Right lobe of liver (tissue), 4 donors: Measurements from ENCODE around the gene GPC6.

ENCODE experiments used
- CTCF ChIP-seq, 4 donors: fragments of 200-600 bp in 3 of 4; fragments of 450-650 bp in 1 of 4; IDR thresholded peaks; one replicate each; pipeline versions ENCODE4 v1.5.1 to v1.8.0; 2016 to 2022; ENCODE audit warnings: antibody characterized with exemption in 4 of 4, mild to moderate bottlenecking in 2 of 4
- POLR2A ChIP-seq: fragments of 450-650 bp; IDR thresholded peaks from one replicate; pipeline ENCODE4 v1.6.1; 2017; ENCODE audit warnings: antibody characterized with exemption, mild to moderate bottlenecking
- donor health status: DM: no; HTN: no; CAD: no.
- donor health status: DM: no; HTN: no; CAD: no.
- donor health status: DM: no; HTN: yes; CAD: no.

- TF ChIP-seq CTCF (IDR thresholded peaks at IDR 0.05) (no peak), POLR2A (no peak)
Observed at GRCh38 chr13:93672996-93673395, 446.4 kb downstream of the GPC6 start.
